Posterior vena cava (tissue), 2 donors: ENCODE measurements around the gene ULBP3. TPM values are rescaled to one million over a fixed set of nuclear protein-coding genes. Genes with fewer than 3 reads are reported as not detected.
A peak's percentile ranks its signal among the peaks of the same experiment; 100 is the strongest.

Experiments
- DNase-seq: peaks from one replicate; pipeline ENCODE4 v3.0.0-alpha.2; 2020; ENCODE audit warnings: low spot score
- intact Hi-C, 2 donors: fragments of 100-400 bp; cut with DNase I; formaldehyde crosslinking; loops; one replicate each; pipeline versions ENCODE4 v1.14.1 to v1.14.2; 2022 to 2023
- long read RNA-seq, 2 donors: library from polyadenylated mRNA; unstranded; transcript quantifications; one replicate each; pipeline ENCODE4 v2.0.0, GENCODE V29; 2020 to 2021
- total RNA-seq, 2 donors: library from RNA; stranded (reverse); fragmentation: NEBNext Ultra II Directional; extraction: Animal tissue kit (Norgen Biotek cat#: 25700); gene quantifications; one replicate each; pipeline ENCODE4 v1.2.1, GENCODE V29; 2021
- donor health status: DM: yes; HTN: yes; CAD: no.
- donor health status: DM: yes; HTN: yes; CAD: no.

Gene ULBP3
- total RNA-seq, result 1 to 10 TPM in 1 of 2 donors, under 1 TPM in 1; 0.67 to 1.2 TPM
- long read RNA-seq, donor 1, result 0 reads
- long read RNA-seq, donor 2, partial matches to known transcripts, result 0 of 2 reads
- long read RNA-seq, donor 2, other reads (novel, unspliced or antisense), result 0 of 2 reads

DNA sequence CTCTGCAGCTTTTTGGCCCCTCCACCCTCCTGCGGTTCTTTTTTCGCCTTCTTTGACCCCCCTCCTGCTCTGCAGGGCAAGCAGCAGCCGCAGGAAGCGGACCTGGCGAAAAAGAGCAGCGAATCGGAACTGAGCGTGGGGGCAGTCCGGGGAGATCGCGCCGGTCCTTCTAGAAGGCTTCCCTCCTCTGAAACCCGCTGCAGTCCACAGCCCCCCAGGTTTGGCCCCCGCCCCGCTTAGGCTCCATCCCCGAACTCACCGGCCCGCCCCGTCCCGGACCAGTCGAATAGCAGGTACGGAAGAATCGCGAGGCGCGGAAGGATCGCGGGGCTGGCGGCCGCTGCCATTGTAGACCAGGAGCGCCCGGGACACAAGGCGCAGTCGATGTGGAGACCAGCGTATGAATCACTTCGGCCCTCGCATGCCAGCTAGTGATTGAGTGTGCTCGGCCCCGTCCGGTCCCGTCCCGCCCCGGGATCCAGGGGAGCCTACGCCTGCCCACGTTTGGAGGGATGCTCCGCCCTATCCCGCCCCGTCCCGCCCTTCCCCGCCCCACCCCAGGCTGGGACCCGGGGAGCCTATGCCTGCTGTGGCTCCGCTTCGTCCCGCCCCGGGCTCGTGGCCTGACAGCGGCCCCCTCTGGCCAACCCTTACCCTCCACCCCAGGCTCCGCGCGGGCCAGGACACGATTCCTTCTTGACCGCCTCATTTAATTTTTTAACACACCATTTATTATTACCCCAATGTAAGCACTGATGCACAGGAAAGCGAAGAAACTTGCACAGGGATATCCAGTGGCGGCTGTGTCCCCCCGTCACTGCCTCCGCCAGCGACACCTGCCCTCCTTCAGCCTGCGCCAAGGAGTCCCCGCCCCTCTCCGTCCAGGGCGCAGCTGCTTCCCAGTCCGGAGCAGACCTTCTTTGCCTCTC is at the start of gene ULBP3:
TSS of gene ULBP3 (minus strand) at position 402 of the 929 bp plus-strand sequence. CDS start at position 347, 55 bp downstream.
- intact Hi-C loops, result no loop called here
- DNase-seq, result peak; percentile 93

DNA sequence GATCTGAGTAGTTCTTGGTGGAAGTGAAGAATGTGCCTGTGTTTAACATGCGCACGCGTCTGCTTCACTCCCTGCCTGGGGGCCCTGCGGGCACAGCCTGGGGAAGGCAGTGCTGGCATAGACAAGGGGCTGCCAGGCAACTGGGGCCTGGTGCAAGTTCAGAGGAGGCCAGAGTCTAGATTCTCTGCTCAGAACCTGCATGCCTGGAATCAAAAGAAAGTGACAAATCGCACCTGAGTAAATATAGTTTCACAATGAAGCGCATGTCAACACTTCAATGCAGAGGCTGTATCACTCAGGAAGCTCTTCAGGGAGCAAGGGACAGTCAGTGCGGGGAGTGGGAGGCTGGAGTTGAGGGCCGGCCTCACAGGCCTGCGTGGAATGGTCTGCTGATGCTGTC is 49.7 kb upstream of the ULBP3 start:
- intact Hi-C loops, result no loop called here
- DNase-seq, result no peak

DNA sequence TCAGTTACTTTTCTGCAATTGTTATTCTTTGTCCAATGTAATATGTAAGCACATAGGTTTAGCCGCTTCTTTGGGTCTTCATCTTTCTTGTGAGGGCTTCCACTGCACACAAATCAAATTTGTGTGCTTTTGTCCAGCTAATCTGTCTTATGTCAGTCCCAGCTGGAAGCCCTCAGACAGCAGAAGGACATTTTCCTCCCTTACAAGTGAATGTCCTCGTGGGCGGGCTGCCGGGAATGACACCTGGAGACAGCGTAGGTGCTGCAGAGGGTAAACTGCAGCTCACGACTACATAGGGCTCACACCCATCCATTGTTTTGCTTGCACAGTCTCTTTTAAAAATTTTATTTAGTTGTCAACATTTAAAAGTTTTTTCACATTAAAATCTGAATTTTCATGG is 49.3 kb upstream of the ULBP3 start:
- intact Hi-C loops, result no loop called here
- DNase-seq, result no peak

DNA sequence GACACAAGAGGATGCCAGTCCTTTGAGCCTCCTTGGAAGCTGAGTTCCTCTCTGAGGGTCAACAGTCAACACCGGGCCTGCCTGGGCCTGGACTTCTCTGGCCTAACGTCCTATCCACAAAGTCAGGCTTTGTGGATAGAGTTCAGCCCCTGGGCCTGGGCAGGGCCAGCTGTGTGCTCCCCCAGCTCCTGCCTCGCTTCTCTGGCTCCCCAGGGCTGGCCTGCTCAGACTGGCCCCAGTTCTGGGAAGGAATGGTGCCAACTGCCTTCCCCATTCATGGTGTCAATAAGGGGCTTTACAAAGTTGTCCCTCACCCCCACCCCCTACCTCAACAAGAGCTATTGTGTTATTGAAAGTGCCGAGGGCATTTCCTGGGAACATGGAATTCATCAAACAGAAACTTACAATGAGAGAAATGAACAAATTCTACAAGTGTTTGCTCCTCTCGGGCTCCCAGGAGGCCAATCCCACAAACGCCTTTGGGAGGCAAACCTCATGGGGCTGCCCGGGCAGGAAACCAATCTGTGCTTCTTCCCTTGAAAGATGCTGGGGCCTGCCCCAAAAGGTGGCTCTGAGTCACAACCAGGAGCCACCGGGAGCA is 47.4 kb upstream of the ULBP3 start:
- DNase-seq, result no peak
- intact Hi-C loops, result no loop called here

DNA sequence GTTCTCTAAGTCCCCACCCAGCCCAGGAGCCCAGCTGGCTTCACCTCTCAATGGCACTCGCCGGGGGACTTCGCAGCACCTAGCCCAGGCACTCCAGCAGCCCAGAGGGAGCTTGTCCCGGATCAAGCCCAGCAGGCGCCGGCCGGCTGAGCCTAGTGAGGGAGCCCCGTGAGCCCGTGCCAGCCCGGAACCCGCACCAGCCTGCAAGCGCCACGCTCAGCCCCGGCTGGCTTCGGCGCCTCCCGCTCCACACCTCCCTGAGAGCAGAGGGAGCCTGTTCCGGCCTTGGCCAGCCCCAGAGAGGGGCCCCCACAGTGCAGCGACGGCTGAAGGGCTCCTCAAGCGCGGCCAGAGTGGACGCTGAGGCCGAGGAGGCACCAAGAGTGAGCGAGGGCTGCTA is 46.8 kb upstream of the ULBP3 start:
- DNase-seq, result no peak
- intact Hi-C loops, result no loop called here

DNA sequence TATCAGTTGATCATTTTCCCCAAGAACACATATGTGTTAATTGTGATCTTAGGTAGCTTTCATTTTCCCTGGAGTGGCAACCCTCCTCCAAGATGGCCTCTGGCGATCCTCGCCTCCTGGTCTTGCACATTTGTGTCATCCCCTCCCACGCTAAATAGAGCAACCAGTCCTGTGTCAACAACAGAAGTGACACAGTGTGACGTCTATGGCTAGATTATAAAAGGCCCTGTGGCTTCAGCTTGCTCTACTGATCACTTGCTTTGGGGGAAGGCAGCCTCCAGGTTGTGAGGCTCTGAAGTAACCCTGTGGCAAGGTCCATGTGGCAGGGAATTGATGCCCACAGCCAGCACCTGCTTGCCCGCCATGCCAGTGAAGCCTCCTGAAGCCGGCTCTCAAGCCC is 43.3 kb upstream of the ULBP3 start:
- intact Hi-C loops, result no loop called here
- DNase-seq, result no peak

DNA sequence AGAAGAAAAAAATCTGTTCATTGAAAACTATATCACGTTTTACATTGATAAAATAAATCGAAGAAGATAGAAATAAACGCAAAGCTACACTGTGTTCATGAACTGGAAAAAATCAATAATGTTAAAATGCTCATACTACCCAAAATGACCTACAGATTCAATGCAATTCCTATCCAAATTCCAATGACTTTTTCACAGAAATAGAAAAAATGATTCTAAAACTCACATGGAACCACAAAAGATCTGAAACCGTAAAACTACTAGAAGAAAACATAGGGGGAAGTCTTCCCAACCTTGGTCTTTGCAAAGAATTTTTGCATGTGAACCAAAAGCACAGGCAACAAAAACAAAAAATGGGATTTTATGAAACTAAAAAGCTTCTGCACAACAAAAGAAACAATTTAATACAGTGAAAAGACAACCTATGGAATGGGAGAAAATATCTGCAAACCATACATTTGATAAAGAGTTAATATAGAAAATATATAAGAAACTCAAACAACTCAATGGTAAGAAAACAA is 33.9 kb upstream of the ULBP3 start:
- intact Hi-C loops, result no loop called here

DNA sequence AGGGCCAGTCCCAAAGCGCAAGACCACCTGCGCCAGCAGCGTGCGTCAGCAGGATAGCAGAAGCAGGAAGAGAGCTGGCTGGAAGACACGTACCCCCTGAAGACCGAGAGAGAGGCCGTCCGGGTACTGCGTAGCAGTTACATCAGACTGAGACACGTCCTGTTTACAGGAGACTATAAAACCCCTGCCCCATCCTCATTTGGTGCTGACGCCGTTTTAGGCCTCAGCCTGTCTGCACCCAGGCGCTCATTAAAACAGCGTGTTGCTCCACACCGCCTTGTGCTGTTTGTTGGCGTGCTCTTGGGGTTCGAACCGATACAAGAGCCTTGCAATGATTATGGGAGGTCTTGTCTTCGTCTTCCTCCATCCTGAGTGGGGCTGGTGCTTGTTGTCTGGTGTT is 31.8 kb upstream of the ULBP3 start:
- intact Hi-C loops, result no loop called here
- DNase-seq, result no peak

More for the DNA sequence above, 33.9 kb upstream of the ULBP3 start:
- DNase-seq, result no peak

DNA sequence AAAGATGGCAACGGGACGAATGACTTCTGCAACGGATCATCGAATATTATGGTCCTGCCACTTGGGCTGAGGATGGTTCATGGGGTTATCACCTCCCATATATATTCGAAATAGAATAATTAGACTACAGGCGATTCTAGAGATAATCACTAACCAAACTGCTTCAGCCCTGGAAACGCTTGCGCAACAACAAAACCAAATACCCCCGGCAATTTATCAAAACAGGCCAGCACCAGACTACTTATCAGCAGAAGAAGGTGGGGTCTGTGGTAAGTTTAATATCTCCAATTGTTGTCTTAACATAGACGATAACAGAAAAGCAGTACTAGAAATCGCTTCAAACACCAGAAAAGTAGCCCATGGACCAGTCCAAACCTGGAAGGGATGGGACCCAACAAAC is 31.0 kb upstream of the ULBP3 start:
- intact Hi-C loops, result no loop called here

DNA sequence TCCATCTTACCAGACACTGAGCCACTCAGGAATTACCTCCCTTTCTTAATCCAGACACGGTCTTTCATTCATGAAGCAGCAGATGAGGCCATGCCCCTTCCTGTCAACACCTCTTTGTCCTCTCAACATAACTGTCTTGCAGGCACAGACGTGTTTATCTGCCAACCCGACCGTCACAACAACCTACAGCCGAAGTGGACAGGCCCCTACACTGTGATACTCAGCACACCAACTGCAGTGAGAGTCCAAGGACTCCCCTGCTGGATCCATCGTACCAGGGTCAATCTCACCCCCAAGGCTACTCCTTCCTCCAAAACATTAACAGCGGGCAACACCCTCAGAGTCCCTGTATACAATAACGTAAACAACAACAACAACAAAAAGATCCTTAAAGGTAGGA is 30.6 kb upstream of the ULBP3 start:
- intact Hi-C loops, result no loop called here
- DNase-seq, result no peak

More for the DNA sequence above, 31.0 kb upstream of the ULBP3 start:
- no peak for DNase-seq

DNA sequence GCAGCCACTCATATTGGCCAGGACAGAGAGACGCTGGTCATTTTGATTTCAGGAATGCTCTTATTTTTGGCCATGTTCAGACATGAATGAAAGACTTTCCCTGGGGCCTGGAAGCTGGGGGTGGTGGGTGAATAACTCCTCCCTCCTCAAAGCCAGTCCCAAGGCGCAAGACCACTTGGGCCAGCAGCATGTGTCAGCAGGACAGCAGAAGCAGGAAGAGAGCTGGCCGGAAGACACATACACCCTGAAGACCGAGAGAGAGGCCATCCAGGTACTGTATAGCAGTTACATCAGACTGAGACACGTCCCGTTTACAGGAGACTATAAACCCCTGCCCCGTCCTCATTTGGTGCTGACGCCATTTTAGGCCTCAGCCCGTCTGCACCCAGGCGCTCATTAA is 29.2 kb upstream of the ULBP3 start:
- intact Hi-C loops, result no loop called here
- no peak for DNase-seq

DNA sequence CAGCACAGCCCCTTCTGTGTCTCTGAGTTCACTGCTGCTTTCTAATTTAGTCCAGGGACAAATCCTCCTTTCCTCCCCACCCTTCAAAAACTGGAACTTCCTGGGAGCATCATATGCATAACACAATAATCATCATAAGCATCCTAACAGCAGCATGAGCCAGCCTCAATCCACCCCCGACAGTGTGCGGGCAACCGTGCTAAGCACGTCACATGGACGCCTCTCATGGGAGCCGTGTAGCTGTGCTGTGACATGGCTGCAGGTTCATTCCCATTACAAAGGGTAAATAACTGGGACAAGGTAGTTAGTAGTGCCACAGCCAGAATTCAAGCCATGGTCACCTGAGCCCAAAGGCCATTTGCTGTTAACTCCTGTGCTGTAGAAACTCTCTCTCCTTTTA is 24.5 kb upstream of the ULBP3 start:
- DNase-seq, result no peak
- intact Hi-C loops, result no loop called here

DNA sequence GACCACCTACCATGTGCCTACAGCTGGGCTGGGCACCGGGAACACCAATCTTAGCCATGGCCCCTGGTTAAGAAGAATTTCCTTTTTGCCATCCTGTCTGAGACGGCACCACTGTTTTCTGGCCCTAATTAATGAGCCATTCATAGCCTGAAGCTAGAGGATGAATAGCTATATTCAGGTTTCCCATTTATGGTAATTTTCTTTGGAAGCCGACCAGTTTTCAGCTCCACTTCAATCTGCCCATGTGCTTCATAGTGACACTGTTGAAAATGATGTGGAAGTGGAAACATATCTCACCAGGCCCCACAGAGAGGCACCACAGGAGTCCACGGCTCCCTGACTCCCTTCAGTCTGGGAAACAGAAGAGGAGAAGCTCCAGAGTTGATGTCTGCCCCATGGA is 22.6 kb upstream of the ULBP3 start:
- intact Hi-C loops, result no loop called here
- no peak for DNase-seq

DNA sequence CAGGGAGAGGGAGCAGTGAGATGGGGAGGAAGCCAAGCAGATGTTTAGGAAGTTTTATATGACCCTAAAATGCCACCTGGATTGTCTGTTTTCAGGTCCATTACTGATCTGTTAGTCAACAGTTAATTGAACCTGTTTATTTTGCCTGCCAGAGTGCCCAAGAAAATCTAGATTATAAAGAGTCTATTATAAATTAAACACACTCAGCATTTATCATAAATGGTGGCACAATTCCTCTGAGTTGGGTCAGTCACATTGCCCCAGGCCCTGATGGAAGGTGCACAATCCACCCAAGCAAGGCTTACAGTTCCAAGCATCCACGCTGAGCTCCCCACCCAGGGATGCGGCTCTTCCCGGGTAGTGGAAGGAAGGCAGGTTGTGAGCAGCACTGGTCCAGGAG is 21.4 kb upstream of the ULBP3 start:
- intact Hi-C loops, result no loop called here
- no peak for DNase-seq

DNA sequence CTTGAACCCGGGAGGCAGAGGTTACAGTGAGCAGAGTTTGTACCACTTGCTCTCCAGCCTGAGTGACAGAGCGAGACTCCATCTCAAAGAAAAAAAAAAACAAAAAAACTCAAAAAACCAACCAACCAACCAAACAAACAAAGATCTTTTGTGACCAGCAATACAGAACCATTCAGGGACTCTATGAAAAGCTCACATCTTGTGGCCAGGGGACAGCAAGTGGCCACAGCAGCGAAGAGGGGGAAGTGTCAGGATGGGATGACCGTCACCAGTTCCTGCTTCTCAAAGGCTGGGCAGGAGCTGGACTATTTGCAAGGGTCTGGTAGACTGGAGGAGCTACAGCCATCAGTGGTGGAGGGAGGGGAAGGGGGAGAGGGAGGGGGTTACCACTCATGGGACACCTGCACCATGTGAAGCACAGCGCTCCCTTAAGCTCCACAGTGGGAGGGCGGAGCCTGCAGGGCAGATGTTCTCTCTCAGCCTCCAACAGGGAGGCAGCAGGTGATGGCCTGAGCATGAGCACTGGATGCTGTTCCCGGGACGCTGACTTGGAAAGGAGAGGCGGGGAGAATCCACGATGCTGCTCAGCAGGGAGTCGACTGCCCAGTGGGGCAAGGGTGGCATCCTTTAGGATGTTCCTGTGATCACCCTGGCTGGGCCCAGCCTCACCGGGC is 19.7 kb upstream of the ULBP3 start:
- intact Hi-C loops, result loop anchor here (10.0 kb wide), 2 partner anchors 306 to 726 kb away; no protein-coding TSS in a partner anchor
- DNase-seq, result no peak

DNA sequence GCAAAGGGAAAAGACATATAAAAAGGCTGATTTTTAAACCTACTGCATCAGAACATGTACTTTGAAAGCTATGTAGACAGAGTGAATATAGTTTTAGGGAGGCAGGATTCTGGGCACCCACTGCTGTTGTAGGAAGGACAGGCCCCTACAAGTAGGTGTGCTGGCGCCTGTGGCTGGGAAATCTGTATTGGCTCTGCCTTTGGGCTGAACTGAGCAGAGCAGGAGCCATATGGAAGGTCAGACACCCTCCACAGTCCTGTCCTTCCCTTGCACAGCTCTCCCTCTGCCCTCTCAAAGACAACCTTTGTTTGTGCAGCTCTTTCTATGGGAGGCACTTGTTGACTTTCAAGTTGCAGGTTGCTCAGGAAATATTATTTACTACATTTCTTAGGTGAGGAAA is 18.4 kb upstream of the ULBP3 start:
- no peak for DNase-seq
- intact Hi-C loops, result loop anchor here (10.0 kb wide), 2 partner anchors 307 to 727 kb away; no protein-coding TSS in a partner anchor

DNA sequence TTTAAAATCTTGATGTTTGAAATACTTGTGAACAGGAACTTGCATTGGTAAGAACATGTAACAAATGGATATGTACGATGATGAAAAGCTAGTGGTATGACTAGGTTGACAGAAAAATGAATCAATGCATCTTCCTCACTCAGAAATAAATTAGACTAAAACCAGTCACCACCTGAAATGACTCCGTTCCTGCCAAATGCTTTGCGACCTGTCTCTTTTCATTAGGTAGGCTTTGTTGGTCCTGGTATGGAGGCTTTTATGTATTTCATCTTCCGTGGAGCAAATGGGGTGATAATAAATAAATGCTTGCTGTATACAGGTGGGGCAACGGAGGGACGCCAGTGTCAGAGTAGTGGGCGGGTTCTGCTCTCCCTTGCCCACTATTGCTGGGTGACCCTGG is 17.1 kb upstream of the ULBP3 start:
- intact Hi-C loops, result loop anchor here (10.0 kb wide), 2 partner anchors 309 to 729 kb away; no protein-coding TSS in a partner anchor
- DNase-seq, result no peak

DNA sequence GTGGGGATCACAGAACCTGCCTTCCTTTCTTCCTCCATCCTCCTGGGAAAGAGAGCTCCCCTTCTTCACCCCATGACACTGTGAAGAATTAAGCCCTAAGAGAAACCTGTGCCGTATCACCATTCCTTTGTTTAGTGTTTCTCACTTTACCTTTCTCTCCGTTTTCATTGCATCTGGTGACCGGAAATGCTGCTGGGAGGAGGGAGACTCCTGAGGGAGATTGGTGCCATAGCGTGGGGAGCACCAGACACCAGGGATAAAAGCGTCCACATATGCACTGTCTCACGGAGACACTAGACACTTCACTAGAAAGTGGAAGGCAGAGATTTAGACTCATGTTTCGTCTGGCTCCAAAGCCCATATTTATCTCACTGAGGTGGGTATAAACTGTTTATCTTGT is 15.5 kb upstream of the ULBP3 start:
- DNase-seq, result no peak
- intact Hi-C loops, result loop anchor here (5.0 to 10.0 kb wide), 4 partner anchors 248 to 730 kb away; no protein-coding TSS in a partner anchor

DNA sequence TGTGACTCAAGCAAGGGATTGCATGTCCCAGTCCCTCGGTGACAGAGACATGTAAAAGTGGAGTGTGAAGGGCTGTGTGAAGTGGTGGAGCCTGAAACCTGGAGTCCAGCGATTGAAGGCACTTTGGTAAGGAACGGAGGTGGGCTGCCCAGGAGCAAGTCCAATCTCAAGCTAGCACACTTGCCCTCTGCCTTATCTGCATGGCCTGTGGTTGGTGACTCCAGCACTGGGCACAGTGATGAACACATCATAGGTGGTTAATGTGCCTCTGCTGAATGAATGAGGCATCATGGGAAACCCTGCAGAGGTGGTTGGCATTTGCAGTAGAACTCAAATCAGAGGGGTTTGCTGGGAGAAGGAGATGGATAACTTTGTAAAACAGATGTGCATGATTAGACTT is 14.9 kb upstream of the ULBP3 start:
- intact Hi-C loops, result loop anchor here (5.0 to 10.0 kb wide), 4 partner anchors 248 to 731 kb away; no protein-coding TSS in a partner anchor
- DNase-seq, result no peak
